ENCODE results near the gene NPRL2.

- TF ChIP-seq YY1 (IDR thresholded peaks at IDR 0.05; ENCODE audit: insufficient read depth, insufficient read length) (no peak), SUZ12 (IDR thresholded peaks at IDR 0.05; ENCODE audit: extremely low read depth, insufficient read depth, insufficient read length) (no peak), ZNF274 (IDR thresholded peaks at IDR 0.05; ENCODE audit: low read depth, low read length) (no peak)
Observed at GRCh38 chr3:50374363-50375257, 24.0 kb upstream of the NPRL2 start.

Measured in NT2/D1 (cell line).